Skeletal muscle tissue (tissue), 4 donors: ENCODE measurements around the gene SNTG2. TPM values are rescaled to one million over a fixed set of nuclear protein-coding genes. Genes with fewer than 3 reads are reported as not detected.

Experiments
- H3K27ac ChIP-seq: one replicate; pipeline ENCODE4 v1.7.0; 2013; ENCODE audit warnings: mild to moderate bottlenecking, low read depth, low read length, inconsistent platforms
- H3K27me3 ChIP-seq, 3 donors: one replicate each; pipeline ENCODE4 v1.7.0; 2013; ENCODE audit warnings: low read length in 3 of 3; ENCODE audit not compliant: control insufficient read depth in 3 of 3, insufficient read depth in 3 of 3
- H3K36me3 ChIP-seq, 3 donors: one replicate each; pipeline ENCODE4 v1.7.0; 2013; ENCODE audit warnings: low read length in 3 of 3; ENCODE audit not compliant: control insufficient read depth in 3 of 3, insufficient read depth in 3 of 3
- H3K4me1 ChIP-seq, 3 donors: one replicate each; pipeline ENCODE4 v1.7.0; 2013; ENCODE audit warnings: low read length in 3 of 3, mild to moderate bottlenecking in 3 of 3; ENCODE audit not compliant: control insufficient read depth in 3 of 3, insufficient read depth in 3 of 3
- H3K4me3 ChIP-seq, 3 donors: one replicate each; pipeline ENCODE4 v1.7.0; 2013; ENCODE audit warnings: low read length in 3 of 3
- H3K9ac ChIP-seq, 3 donors: one replicate each; pipeline ENCODE4 v1.7.0; 2013; ENCODE audit warnings: low read length in 3 of 3, mild to moderate bottlenecking in 3 of 3, moderate library complexity in 2 of 3, low read depth in 1 of 3
- H3K9me3 ChIP-seq, 3 donors: one replicate each; pipeline ENCODE4 v1.7.0; 2013; ENCODE audit warnings: low read length in 3 of 3; ENCODE audit not compliant: control insufficient read depth in 3 of 3
- total RNA-seq: library from RNA; depleted of rRNA; stranded (reverse); fragments of >200 nt; gene quantifications from one replicate; pipeline ENCODE4 v1.2.3, GENCODE V29; 2014
- donor health status: Osteomylitis.

SNTG2 gene
- total RNA-seq, 1 donor from 2014 or later: under 0.01 TPM

GRCh38 chr2:1314254-1314653 lies 363.6 kb downstream of the SNTG2 start:
- H3K27me3 ChIP-seq: peaks cover 0 to 6% (median 0%) of the 10 kb centered on the region in 3 donors
- H3K4me1 ChIP-seq: no peaks in the 10 kb centered on the region
- H3K36me3 ChIP-seq: no peaks in the 10 kb centered on the region
- H3K4me3 ChIP-seq: no peak overlapping the region
- H3K9me3 ChIP-seq: no peaks in the 10 kb centered on the region
- no peak overlapping the region for H3K9ac ChIP-seq
- no peak overlapping the region for H3K27ac ChIP-seq

DNA sequence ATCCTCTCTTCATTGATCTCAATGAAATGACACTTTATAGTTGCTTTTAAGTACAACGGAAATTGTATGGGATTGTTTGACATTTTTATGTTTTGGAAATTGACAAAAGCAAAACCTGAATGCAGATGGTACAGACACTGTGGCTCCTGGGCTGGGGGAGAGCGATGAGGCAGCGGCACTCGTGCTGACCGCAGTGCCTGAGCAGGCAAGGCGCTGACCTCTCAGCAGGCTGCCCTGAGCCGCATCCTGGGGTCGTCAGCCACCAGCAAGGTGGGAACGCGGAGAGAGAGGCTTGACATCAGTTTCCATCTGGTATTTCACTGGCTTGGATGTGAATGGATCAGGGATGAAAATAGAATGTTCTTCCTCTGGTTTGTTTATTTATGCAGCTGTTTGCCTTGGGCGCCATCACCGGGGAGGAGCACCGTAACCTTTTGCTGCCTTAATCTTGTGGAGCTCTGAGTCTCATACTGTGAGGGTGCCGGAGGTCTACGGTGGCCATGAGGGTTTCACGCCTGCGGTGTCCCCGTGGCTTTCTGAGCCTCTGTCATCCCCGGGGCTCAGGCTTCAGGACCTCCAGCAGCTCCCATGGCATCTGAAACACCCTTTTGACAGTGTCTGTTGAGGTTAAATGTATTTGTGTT lies 367.8 kb downstream of the SNTG2 start:
- Histone ChIP-seq H3K4me1 (no peaks in the 10 kb centered on the region), H3K36me3 (no peaks in the 10 kb centered on the region), H3K9ac (no peak overlapping the region), H3K27me3 (peaks cover 0 to 5% (median 0%) of the 10 kb centered on the region in 3 donors), H3K27ac (no peak overlapping the region), H3K4me3 (no peak overlapping the region), H3K9me3 (no peaks in the 10 kb centered on the region)

DNA sequence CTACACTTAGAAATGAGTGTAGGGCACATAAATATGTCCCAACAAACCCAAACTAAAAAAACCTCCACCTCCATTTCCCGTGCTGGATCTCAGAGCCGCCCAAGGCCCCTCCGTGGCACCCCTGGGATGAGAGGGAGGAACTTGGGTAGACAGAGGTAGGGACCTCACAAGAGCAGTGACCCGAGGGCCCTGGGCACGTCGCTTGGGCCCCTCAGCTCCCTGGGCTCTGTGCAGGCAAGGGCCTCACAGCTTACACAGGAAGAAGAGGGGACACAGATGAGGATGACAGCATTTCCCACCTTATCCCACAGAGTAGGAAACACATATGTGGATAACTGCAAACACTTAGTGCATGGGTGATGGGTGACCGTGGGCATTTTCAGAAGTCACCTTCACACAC lies 368.7 kb downstream of the SNTG2 start:
- H3K9me3 ChIP-seq: no peaks in the 10 kb centered on the region
- H3K27ac ChIP-seq: no peak overlapping the region
- no peaks in the 10 kb centered on the region for H3K4me1 ChIP-seq
- H3K4me3 ChIP-seq: no peak overlapping the region
- no peaks in the 10 kb centered on the region for H3K36me3 ChIP-seq
- H3K27me3 ChIP-seq: peaks cover 0 to 5% (median 0%) of the 10 kb centered on the region in 3 donors
- no peak overlapping the region for H3K9ac ChIP-seq

GRCh38 chr2:1321321-1321720 lies 370.7 kb downstream of the SNTG2 start:
- no peaks in the 10 kb centered on the region for H3K36me3 ChIP-seq
- no peak overlapping the region for H3K9ac ChIP-seq

GRCh38 chr2:1324884-1325283 lies 374.2 kb downstream of the SNTG2 start:
- Histone ChIP-seq H3K9me3 (no peaks in the 10 kb centered on the region), H3K9ac (no peak overlapping the region), H3K36me3 (no peaks in the 10 kb centered on the region), H3K4me3 (no peak overlapping the region), H3K4me1 (no peaks in the 10 kb centered on the region), H3K27ac (no peak overlapping the region), H3K27me3 (peaks cover 0 to 3% (median 0%) of the 10 kb centered on the region in 3 donors)

More at GRCh38 chr2:1321321-1321720, 370.7 kb downstream of the SNTG2 start:
- Histone ChIP-seq H3K27me3 (peaks cover 0 to 4% (median 0%) of the 10 kb centered on the region in 3 donors), H3K4me1 (no peaks in the 10 kb centered on the region), H3K9me3 (no peaks in the 10 kb centered on the region), H3K4me3 (no peak overlapping the region), H3K27ac (no peak overlapping the region)

- no peak overlapping the region for H3K4me3 ChIP-seq
- H3K9me3 ChIP-seq: peaks cover 0 to 2% (median 0%) of the 10 kb centered on the region in 3 donors
- H3K4me1 ChIP-seq: no peaks in the 10 kb centered on the region
- H3K9ac ChIP-seq: no peak overlapping the region
- no peaks in the 10 kb centered on the region for H3K36me3 ChIP-seq
- H3K27ac ChIP-seq: no peak overlapping the region
- peaks cover 0 to 3% (median 0%) of the 10 kb centered on the region in 3 donors for H3K27me3 ChIP-seq
These were observed 378.0 kb downstream of the SNTG2 start for GRCh38 chr2:1328684-1329083.

- no peaks in the 10 kb centered on the region for H3K27me3 ChIP-seq
- H3K4me3 ChIP-seq: no peak overlapping the region
- no peaks in the 10 kb centered on the region for H3K9me3 ChIP-seq
- no peaks in the 10 kb centered on the region for H3K36me3 ChIP-seq
- H3K9ac ChIP-seq: no peak overlapping the region
- no peaks in the 10 kb centered on the region for H3K4me1 ChIP-seq
- H3K27ac ChIP-seq: no peak overlapping the region
These were observed 388.9 kb downstream of the SNTG2 start for GRCh38 chr2:1339388-1340140.

DNA sequence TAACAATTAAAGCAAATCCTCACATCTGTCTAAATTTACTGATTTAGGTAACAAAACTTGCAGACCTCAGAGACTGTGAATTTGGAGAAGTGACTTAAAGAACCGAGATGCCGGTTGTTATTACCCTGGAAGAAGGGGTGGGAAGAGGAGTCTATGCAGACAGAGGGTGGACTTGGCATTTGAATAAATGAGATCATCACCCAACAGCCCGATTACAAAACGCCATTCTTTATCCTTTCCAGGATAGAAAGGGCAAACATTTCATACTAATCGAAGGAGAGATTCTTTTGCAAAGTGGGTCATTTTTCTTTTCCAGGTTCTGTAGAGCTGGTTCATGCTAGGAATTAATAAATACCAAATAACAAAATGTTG lies 389.5 kb downstream of the SNTG2 start:
- no peaks in the 10 kb centered on the region for H3K9me3 ChIP-seq
- H3K27ac ChIP-seq: no peak overlapping the region
- no peaks in the 10 kb centered on the region for H3K36me3 ChIP-seq
- no peak overlapping the region for H3K9ac ChIP-seq
- no peaks in the 10 kb centered on the region for H3K4me1 ChIP-seq
- no peaks in the 10 kb centered on the region for H3K27me3 ChIP-seq
- no peak overlapping the region for H3K4me3 ChIP-seq

- H3K9ac ChIP-seq: no peak overlapping the region
- H3K4me3 ChIP-seq: no peak overlapping the region
- no peaks in the 10 kb centered on the region for H3K36me3 ChIP-seq
- H3K9me3 ChIP-seq: peaks cover 0 to 2% (median 0%) of the 10 kb centered on the region in 3 donors
- H3K4me1 ChIP-seq: no peaks in the 10 kb centered on the region
- no peaks in the 10 kb centered on the region for H3K27me3 ChIP-seq
- H3K27ac ChIP-seq: no peak overlapping the region
These were observed 390.9 kb downstream of the SNTG2 start for GRCh38 chr2:1341404-1342120.

DNA sequence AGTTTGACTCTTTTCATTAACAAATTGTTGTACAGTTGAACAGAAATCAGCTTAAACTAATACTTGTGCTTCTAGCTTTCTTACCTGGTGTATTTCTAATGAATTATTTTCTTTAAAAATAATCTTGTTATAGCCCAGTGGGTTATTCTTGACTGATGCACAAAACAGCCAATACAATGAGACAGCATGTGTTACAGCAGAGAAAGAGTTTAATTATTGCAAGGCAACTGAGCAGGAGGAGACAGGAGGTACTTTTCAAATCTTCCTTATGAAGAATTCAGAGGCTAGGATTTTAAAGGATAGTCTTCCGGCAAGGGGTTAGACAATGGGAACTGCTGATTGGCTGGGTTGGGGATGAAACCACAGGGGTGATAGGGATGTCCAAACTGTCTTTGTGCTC lies 398.1 kb downstream of the SNTG2 start:
- Histone ChIP-seq H3K9ac (no peak overlapping the region), H3K36me3 (no peaks in the 10 kb centered on the region), H3K4me3 (no peak overlapping the region), H3K4me1 (no peaks in the 10 kb centered on the region), H3K27me3 (no peaks in the 10 kb centered on the region), H3K9me3 (peaks cover 2 to 3% (median 2%) of the 10 kb centered on the region in 3 donors), H3K27ac (no peak overlapping the region)
